T-helper 1 cell (primary cell): ENCODE results near the gene BPIFB1.

Experiments used
- DNase-seq, 5 donors: peaks; one replicate each; pipeline ENCODE4 v3.0.0-alpha.2; 2012 to 2020

The BPIFB1 gene

DNA sequence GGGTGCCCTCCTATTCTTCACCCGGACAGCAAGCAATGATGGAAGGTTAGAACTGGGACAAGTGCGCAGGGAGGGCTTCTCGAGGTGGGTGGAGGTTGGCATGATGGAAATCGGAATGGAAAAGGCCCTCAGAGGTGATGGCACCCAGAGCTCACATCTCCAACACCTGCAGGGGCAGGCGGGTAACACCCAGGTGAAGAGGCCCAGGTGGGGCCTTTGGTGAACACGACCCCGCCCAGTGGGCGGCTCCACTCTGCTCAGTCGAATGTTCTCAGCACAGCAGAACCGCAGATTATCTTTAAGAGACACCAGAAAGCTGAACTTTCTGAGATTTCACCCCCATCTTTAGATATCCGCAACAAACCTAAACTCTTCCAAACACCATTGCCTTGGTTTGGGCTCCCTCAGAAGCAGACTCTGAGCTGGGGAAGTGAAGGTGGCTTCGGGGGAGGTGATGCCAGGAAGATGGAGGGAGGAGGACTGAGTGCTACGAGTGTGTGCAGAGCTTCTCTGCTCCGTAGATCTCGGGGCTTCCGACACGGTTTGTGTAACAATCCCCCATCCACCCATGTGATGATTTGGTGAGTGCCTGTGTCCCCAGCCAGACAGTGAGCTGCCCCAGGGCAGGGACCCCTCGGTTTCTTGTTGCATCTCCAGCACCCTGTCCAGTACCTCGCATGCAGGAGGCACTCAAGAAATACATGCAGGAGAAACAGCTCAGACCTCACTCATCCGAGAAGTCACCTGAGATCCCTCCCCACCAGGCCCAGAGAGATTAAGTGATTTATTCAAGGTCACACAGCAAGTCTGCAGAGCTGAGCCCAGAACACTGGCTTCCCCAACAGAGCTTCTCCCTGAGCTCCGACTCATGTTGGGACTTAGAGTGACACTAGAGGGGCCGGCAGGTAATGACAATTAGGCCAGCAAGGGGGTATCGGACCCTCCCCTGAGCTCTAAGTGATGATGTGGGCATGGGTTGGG lies 45.4 kb downstream of the BPIFB1 start:
- no peak for DNase-seq

- no peak for DNase-seq
Measured at GRCh38 chr20:33332905-33333456, 50.0 kb downstream of the BPIFB1 start.

DNA sequence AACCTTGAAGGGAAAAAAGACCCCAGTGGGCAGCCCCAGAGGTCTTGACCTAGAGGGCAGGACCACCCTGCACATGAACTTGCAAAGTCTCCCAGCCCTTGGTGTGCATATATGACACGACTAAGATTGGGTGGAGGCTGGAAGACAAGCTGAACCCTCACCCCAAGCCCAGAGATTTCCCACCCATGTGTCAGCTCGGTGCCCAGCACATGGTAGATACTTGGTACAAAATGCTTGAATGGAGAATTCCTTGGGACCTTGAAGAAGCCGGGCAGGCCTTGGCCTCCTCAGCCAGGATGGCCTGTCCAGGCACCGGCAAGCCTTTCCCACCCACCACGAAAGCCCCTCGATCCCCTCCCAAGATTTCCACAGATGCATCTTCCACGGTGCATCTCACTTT lies 50.6 kb downstream of the BPIFB1 start:
- DNase-seq, result no peak

- DNase-seq, result no peak
Measured at GRCh38 chr20:33334111-33334510, 51.1 kb downstream of the BPIFB1 start.

DNA sequence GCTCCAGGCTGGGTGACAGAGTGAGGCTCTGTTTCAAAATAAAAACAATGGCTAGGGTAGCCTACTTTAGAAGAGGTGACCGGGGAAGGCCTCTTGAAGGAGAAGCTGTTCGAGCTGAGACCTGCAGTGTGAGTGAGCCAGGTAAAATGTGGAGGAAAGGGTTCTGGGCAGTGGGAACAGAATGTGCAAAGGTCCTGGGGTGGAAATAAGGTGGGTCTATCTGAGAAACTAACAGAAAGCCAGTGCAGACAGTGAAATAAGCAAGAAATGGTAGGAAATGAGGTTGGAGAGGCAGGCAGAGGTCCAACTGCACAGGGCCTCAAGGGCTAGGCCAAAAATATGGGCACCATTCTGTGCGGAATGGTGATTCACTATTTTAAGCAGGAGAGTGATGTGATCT lies 53.4 kb downstream of the BPIFB1 start:
- DNase-seq, result no peak

DNA sequence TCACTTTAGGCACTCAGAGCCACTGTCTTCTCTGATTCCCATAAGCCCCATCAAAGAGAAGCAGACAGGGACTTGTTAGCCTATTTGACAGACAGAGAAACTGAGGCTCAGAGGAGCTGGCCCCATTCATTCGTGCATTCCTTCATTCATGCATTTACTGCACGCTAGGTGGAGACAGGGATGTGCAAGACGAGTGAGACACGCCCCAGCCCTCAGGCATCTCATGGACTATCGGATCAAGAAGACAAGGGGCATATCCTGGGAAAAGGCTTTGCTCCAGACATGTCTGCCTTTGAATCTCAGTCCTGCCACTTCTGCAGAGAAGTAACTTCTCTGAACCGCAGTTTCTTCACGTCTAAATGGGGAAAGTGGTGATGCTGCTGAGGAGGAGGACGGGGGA lies 54.1 kb downstream of the BPIFB1 start:
- DNase-seq, result no peak

DNA sequence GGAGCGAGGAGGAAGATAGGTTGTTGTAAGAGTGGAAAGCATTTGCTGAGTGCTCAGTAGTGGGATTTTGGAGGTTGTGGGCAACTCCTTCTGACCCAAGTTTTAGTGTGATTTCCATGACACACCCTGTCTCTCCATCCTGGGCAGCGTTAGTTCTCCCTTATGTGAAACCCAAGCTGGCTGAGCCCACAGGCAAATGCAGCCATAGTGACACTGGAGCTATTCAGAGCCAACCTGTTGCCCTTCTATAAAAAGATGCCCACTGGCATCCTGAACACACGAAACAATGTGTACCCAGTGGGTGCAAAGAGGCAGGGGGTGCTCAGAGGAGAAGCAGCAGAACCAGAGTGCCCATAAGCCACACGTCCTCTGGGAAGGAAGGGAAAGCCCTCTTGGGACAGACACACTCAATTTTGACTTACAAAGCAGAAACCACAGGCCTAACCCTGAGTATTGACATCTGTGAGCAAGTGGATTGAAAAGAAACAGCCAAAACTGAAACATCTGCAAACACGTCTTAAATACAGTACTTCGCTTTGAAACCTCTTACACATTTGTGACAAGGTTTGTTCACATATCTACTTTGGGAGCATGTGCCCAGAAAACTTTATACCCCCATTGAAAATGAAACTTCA lies 54.6 kb downstream of the BPIFB1 start:
- no peak for DNase-seq

GRCh38 chr20:33338467-33339258 lies 55.6 kb downstream of the BPIFB1 start:
- no peak for DNase-seq

- no peak for DNase-seq
Measured at GRCh38 chr20:33339515-33340058, 56.6 kb downstream of the BPIFB1 start.

DNA sequence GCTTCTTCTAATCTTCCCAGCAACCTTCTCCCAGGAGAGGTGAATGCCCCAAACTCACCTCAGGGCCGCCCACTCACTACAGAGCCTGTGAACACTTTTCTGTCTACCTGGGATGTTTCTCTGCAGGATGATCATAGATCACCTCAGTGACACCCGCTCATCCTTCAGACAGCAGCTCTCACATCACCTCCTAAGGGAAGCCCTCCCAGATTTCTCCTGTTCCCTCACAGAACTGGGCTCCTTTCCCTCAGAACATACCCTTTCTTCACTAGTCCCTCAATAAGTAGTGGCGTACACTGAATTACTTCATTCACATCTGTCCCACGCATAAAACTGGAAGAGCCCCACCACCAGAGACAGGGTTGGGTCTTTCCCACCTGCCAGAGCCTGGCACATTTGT lies 60.5 kb downstream of the BPIFB1 start:
- DNase-seq, result no peak

DNA sequence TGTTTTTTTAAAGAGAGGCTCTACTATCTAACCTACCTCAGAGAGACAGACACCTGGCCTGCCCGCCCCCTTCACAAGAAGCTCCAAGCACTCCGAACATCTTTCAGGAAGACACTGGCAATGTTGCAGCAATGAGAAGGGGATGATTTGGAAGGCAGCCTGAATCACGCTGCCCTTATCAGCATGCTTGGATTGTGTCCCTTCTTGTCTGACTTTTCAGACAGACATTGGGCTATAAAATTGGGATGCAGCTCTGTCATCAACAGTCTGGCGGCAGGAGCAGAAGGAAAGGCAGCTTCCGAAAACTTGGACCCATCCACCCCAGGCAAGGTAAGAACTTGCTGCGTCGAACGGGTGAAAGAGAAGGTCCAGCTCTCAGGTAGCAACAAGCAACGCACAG lies 62.3 kb downstream of the BPIFB1 start:
- no peak for DNase-seq

GRCh38 chr20:33348136-33348937 lies 65.3 kb downstream of the BPIFB1 start:
- no peak for DNase-seq

DNA sequence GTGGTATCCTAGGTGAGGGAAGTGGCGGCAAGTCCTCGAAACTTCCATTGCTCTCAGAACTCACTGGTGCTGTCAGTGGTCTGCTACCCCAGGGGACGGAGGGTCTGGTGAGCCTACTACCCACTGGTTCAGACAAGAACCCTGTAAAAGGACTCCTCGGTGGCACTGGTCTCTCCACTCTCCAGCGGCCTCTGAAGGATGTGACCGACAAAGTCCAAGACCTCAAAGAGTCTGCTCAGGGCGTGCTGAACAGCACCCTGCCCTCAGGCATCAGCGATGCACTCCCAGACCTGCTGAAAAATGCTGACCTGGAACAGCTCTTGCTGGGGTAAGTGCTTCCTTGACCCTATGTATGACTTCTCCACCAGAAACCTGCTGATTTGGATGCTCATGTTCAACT lies 66.5 kb downstream of the BPIFB1 start:
- no peak for DNase-seq

DNA sequence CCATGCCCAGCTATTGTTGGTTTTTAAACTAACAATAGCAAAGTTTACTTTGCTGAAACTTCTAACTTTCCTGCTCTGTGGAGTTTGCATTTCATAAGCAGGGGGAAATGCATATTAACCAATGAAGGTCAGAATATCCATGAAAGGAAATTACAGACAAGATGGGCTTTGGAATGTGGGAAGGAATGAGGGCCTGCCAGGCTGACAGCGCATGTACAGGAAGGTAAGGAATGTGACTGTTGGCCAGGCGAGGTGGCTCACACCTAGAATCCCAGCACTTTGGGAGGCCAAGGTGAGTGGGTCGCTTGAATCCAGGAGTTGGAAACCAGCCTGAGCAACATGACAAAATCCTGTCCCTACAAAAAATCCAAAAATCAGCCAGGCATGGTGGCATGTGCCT lies 68.7 kb downstream of the BPIFB1 start:
- no peak for DNase-seq

DNA sequence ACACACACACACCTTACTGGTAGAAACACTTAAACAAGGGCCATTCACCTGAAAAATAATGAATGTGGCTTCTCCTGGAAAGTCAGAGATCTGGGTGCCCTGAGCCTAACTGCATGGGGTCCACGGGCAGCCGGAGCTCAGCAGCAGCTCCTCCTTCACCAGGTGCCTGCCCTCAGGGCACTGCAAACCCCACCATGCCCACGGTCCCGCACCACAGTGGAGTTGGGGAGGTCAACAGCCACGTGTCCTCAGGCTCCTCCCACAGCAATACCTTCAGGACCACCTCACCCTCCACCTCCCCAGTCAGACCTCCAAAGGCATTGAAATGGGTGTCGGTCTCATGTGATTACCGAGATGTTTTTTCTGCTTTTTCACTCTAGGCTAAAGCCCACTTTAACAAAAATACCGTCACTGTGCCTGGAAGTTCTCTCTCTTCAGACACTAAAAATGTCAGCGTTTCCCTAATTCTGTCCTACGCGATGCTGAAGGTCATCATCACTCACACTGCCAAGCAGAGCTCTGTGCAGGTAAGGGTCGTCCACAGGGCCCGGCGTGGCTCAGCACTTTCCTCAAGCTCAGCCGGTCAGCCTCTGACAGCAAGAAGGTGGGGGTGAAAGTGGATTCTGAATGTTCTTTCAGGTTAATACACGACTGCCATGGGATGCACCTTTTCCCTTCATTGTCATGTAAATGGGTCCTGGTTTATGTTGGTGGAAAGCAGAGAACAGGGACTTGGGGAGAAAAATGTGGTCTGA lies 69.4 kb downstream of the BPIFB1 start:
- no peak for DNase-seq

DNA sequence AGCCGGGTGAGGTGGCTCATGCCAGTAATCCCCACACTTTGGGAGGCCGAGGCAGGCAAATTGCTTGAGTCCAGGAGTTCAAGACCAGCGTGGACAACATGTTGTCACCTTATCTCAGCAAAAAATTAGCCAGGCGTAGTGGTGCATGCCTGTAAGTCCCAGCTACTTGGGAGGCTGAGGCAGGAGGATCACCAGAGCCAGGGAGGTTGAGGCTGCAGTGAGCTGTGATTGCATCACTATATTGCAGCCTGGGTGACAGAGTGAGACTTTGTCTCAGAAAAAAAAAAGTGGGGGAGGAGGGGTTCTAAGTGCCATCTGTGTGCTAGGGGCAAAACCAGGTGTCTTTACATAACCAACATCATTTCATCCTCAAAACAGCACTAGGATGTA lies 70.0 kb downstream of the BPIFB1 start:
- no peak for DNase-seq
